B cell (primary cell): Measurements from ENCODE around the gene ABI3BP. TPM values are rescaled to one million over a fixed set of nuclear protein-coding genes. Genes with fewer than 3 reads are reported as not detected.

Source experiments
- ATAC-seq: fragments of 200-7000 bp; cut with Tn5 transposase; one replicate; pipeline ENCODE4 v1.10.0; 2021; ENCODE audit warnings: low read depth, mild to moderate bottlenecking, moderate number of reproducible peaks, moderate library complexity
- CTCF ChIA-PET: fragments of 350-600 bp; sonication (Branson Sonifier 250); formaldehyde crosslinking; loops from one replicate; lab custom pipeline; 2021; ENCODE audit warnings: antibody characterized with exemption, inconsistent platforms; lab: Charles Lee
- POLR2A ChIA-PET: fragments of 350-600 bp; sonication (Branson Sonifier 250); formaldehyde crosslinking; loops from one replicate; lab custom pipeline; 2021; ENCODE audit warnings: antibody characterized with exemption; lab: Charles Lee
- DNase-seq: peaks from one replicate; pipeline ENCODE4 v3.0.0; 2013
- H2AFZ ChIP-seq: 2 replicates; pipeline ENCODE4 v1.6.1; 2012; ENCODE audit warnings: mild to moderate bottlenecking, low read depth, low read length; ENCODE audit not compliant: insufficient read depth, poor library complexity, severe bottlenecking
- H3K27ac ChIP-seq, 2 donors: 1 replicate in 1 of 2; 2 replicates in 1 of 2; pipeline ENCODE4 v1.5.1; 2012 to 2013; ENCODE audit warnings: low read length in 2 of 2, mild to moderate bottlenecking in 2 of 2, moderate library complexity in 1 of 2
- H3K27me3 ChIP-seq, 4 experiments: fragments of 200-600 bp in 1 of 4; sonication (generic) in 1 of 4; replicated peaks in 1 of 4; 1 replicate in 2 of 4; 2 replicates in 2 of 4; pipeline versions ENCODE4 v1.6.1 to v1.7.0; 2013 to 2016; ENCODE audit warnings: low read length in 3 of 4, mild to moderate bottlenecking in 2 of 4, mixed read lengths in 1 of 4, moderate library complexity in 1 of 4; ENCODE audit not compliant: insufficient read depth in 4 of 4, control insufficient read depth in 3 of 4; ENCODE audit errors: control extremely low read depth in 1 of 4
- H3K36me3 ChIP-seq, 2 experiments: replicated peaks in 1 of 2; 1 replicate in 1 of 2; 2 replicates in 1 of 2; pipeline versions ENCODE4 v1.6.1 to v1.7.1; 2013; ENCODE audit warnings: low read length in 1 of 2; ENCODE audit not compliant: insufficient read depth in 2 of 2, control insufficient read depth in 1 of 2; ENCODE audit errors: control extremely low read depth in 1 of 2, extremely low read depth in 1 of 2
- H3K4me1 ChIP-seq, 2 donors: fragments of 200-600 bp in 1 of 2; sonication (generic) in 1 of 2; 1 replicate in 1 of 2; 2 replicates in 1 of 2; pipeline versions ENCODE4 v1.5.1 to v1.6.1; 2013 to 2017; ENCODE audit warnings: low read length in 2 of 2; ENCODE audit not compliant: control insufficient read depth in 2 of 2, insufficient read depth in 2 of 2
- H3K4me2 ChIP-seq: replicated peaks from 2 replicates; pipeline ENCODE3; 2012; ENCODE audit warnings: mild to moderate bottlenecking, low read depth, low read length; ENCODE audit not compliant: poor library complexity, severe bottlenecking
- H3K4me3 ChIP-seq, 5 experiments: fragments of 200-600 bp in 1 of 5; sonication (generic) in 1 of 5; 1 replicate in 3 of 5; 2 replicates in 2 of 5; pipeline versions ENCODE4 v1.5.1 to v1.7.0; 2011 to 2016; ENCODE audit warnings: low read length in 4 of 5, mild to moderate bottlenecking in 4 of 5, low read depth in 2 of 5, control low read depth in 1 of 5, moderate library complexity in 1 of 5; ENCODE audit not compliant: insufficient read depth in 1 of 5; ENCODE audit errors: control extremely low read depth in 1 of 5, extremely low read depth in 1 of 5
- H3K79me2 ChIP-seq: fragments of 200-600 bp; sonication (generic); one replicate; pipeline ENCODE4 v1.6.0; 2016; ENCODE audit warnings: low read length; ENCODE audit not compliant: control insufficient read depth, insufficient read depth
- H3K9ac ChIP-seq: fragments of 200-600 bp; sonication (generic); 2 replicates; pipeline ENCODE4 v1.6.1; 2017; ENCODE audit warnings: mild to moderate bottlenecking, low read length, moderate library complexity
- H3K9me3 ChIP-seq, 3 donors: one replicate each; pipeline versions ENCODE4 v1.6.1 to v1.7.1; 2013; ENCODE audit warnings: low read length in 2 of 3; ENCODE audit not compliant: control insufficient read depth in 2 of 3, insufficient read depth in 1 of 3; ENCODE audit errors: control extremely low read depth in 1 of 3
- H4K20me1 ChIP-seq: 2 replicates; pipeline ENCODE4 v1.6.0; 2012; ENCODE audit warnings: mild to moderate bottlenecking, low read length; ENCODE audit not compliant: insufficient read depth, control insufficient read depth, poor library complexity, severe bottlenecking
- H3K27ac Mint-ChIP-seq: one replicate; pipeline ENCODE4 v1.8.0; 2021; ENCODE audit warnings: mixed read lengths
- H3K27me3 Mint-ChIP-seq: one replicate; pipeline ENCODE4 v1.8.0; 2021; ENCODE audit warnings: mixed read lengths
- H3K4me1 Mint-ChIP-seq: one replicate; pipeline ENCODE4 v1.8.0; 2021; ENCODE audit warnings: mixed read lengths
- H3K4me3 Mint-ChIP-seq: one replicate; pipeline ENCODE4 v1.8.0; 2021; ENCODE audit warnings: mixed read lengths
- H3K9me3 Mint-ChIP-seq: one replicate; pipeline ENCODE4 v1.8.0; 2022; ENCODE audit warnings: mixed read lengths; ENCODE audit not compliant: insufficient read depth
- EZH2 ChIP-seq: IDR thresholded peaks from 2 replicates; pipeline ENCODE4 v1.6.1; 2012; ENCODE audit warnings: borderline replicate concordance, low read depth, mild to moderate bottlenecking, moderate library complexity, low read length; ENCODE audit not compliant: insufficient read depth, poor library complexity, severe bottlenecking
- WGBS: methylation state at CpG from one replicate; pipeline ENCODE4 v1.1.5; 2013; ENCODE audit warnings: missing lambda C conversion rate; ENCODE audit not compliant: insufficient coverage; 5-methylcytosine and 5-hydroxymethylcytosine counted together
- intact Hi-C: fragments of 100-400 bp; cut with micrococcal nuclease; formaldehyde crosslinking; loops from one replicate; pipeline ENCODE4 v1.10.0; 2022
- polyA plus RNA-seq: library from polyadenylated mRNA; depleted of rRNA; stranded (reverse); fragments of >200 nt; gene quantifications from 2 replicates; pipeline ENCODE4 v1.2.3, GENCODE V29; 2012
- total RNA-seq, 2 donors: library from RNA; stranded (reverse); fragments of 120-200 nt in 1 of 2; gene quantifications; 1 replicate in 1 of 2; 2 replicates in 1 of 2; pipeline versions ENCODE4 v1.2.3 to v1.2.4, GENCODE V29; 2013 to 2022
- TF ChIP-seq, protein P1 (sequence below): fragments of 200-600 bp; IDR thresholded peaks from one replicate; pipeline ENCODE4 v1.8.0; 2022; ENCODE audit warnings: antibody characterized with exemption, mild to moderate bottlenecking

Gene ABI3BP
- total and polyA plus RNA-seq, 2 donors (not counting 1 experiment from before 2014, with no cell fraction given), result not detected

- WGBS, result 100% methylated on average over 1 of the region's 1 CpG
- no peak overlapping the region for H3K4me3 Mint-ChIP-seq
- H3K4me1 Mint-ChIP-seq, result peaks cover 7% of the 10 kb centered on the region
- ATAC-seq (no peak), DNase-seq (no peak)
- intact Hi-C loops, result no loop called here
- H3K9me3 Mint-ChIP-seq, result no peaks in the 10 kb centered on the region
- Histone ChIP-seq H3K36me3 (peaks cover 12 to 45% of the 10 kb centered on the region in 2 experiments), H3K79me2 (peaks cover 8% of the 10 kb centered on the region), H3K9me3 (no peaks in the 10 kb centered on the region), H3K4me1 (no peaks in the 10 kb centered on the region), H3K4me3 (no peak overlapping the region), H4K20me1 (peaks cover 13% of the 10 kb centered on the region), H3K4me2 (no peak overlapping the region), H3K27ac (no peak overlapping the region), H3K27me3 (no peaks in the 10 kb centered on the region), H2AFZ (no peak overlapping the region), H3K9ac (no peak overlapping the region)
- POLR2A ChIA-PET, result no interaction called here
- H3K27ac Mint-ChIP-seq, result no peak overlapping the region
- no peaks in the 10 kb centered on the region for H3K27me3 Mint-ChIP-seq
- TF ChIP-seq, protein P1, sequence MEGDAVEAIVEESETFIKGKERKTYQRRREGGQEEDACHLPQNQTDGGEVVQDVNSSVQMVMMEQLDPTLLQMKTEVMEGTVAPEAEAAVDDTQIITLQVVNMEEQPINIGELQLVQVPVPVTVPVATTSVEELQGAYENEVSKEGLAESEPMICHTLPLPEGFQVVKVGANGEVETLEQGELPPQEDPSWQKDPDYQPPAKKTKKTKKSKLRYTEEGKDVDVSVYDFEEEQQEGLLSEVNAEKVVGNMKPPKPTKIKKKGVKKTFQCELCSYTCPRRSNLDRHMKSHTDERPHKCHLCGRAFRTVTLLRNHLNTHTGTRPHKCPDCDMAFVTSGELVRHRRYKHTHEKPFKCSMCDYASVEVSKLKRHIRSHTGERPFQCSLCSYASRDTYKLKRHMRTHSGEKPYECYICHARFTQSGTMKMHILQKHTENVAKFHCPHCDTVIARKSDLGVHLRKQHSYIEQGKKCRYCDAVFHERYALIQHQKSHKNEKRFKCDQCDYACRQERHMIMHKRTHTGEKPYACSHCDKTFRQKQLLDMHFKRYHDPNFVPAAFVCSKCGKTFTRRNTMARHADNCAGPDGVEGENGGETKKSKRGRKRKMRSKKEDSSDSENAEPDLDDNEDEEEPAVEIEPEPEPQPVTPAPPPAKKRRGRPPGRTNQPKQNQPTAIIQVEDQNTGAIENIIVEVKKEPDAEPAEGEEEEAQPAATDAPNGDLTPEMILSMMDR, result no peak
- TF ChIP-seq EZH2, result no peak
- CTCF ChIA-PET, result no interaction called here
Measured at GRCh38 chr3:100726706-100727105, 266.5 kb downstream of the ABI3BP start.

DNA sequence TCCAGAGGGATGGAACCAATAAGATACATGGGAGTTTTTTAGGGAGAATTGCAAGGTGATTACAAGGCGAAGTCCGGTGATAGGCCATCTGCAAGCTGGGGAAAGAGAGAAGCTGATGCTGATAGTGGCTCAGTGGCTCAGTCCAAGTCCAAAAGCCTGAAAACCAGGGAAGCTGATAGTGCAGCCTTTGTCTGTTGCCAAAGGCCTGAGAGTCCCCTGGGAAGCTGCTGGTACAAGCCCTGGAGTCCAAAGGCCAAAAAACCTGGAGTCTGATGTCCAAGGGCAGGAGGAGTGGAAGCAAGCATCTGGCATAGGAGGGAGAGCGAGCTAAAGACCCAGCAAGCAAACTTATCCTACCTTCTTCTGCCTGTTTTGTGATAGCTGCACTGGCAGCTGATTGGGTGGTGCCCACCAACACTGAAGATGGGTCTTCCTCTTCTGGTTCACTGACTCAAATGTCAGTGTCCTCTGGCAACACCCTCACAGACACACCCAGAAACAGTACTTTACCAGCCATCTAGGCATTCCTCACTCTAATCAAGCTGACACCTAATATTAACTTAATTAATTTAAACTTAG lies 267.2 kb downstream of the ABI3BP start:
- Histone ChIP-seq H3K9ac (no peak overlapping the region), H2AFZ (no peak overlapping the region), H3K36me3 (peaks cover 14 to 52% of the 10 kb centered on the region in 2 experiments), H3K79me2 (peaks cover 15% of the 10 kb centered on the region), H3K4me1 (no peaks in the 10 kb centered on the region), H3K27ac (no peak overlapping the region), H3K4me3 (no peak overlapping the region), H3K9me3 (peaks cover 0 to 2% (median 0%) of the 10 kb centered on the region in 3 donors), H4K20me1 (peaks cover 13% of the 10 kb centered on the region), H3K4me2 (no peak overlapping the region), H3K27me3 (no peaks in the 10 kb centered on the region)
- Mint-ChIP-seq H3K4me1 (peaks cover 7% of the 10 kb centered on the region), H3K27ac (no peak overlapping the region), H3K4me3 (no peak overlapping the region), H3K9me3 (no peaks in the 10 kb centered on the region), H3K27me3 (no peaks in the 10 kb centered on the region)
- ATAC-seq (no peak), DNase-seq (no peak)
- intact Hi-C loops, result no loop called here
- TF ChIP-seq, protein P1, result no peak
- POLR2A ChIA-PET, result no interaction called here
- WGBS, result 100% methylated on average over 3 of the region's 3 CpGs
- CTCF ChIA-PET, result no interaction called here
